GM12878 (cell line): ENCODE data around the gene DNAJC2. TPM values are rescaled to one million over a fixed set of nuclear protein-coding genes. Genes with fewer than 3 reads are reported as not detected.

Experiments used
- ATAC-seq: fragments of 200-7000 bp; cut with Tn5 transposase; 3 replicates; pipeline ENCODE4 v1.9.1; 2020; ENCODE audit warnings: mild to moderate bottlenecking, moderate library complexity
- BruUV-seq: library from RNA; stranded (reverse); fragments of 400-500 nt; replicated peaks from 2 replicates; lab custom pipeline; 2021; lab: Mats Ljungman, UMichigan
- CTCF ChIA-PET: fragments of 300-600 bp; sonication (Branson Sonifier 250); formaldehyde crosslinking; extraction: SDS; loops from one replicate; lab custom pipeline; 2021; ENCODE audit warnings: inconsistent platforms; lab: Yijun Ruan, JAX
- POLR2A ChIA-PET: fragments of 350-600 bp; formaldehyde crosslinking; extraction: SDS; loops from one replicate; lab custom pipeline; 2021; ENCODE audit warnings: inconsistent platforms; lab: Charles Lee
- RAD21 ChIA-PET: fragments of 300-600 bp; sonication (Branson Sonifier 250); formaldehyde crosslinking; loops from one replicate; lab custom pipeline; 2023; ENCODE audit warnings: antibody characterized with exemption; ENCODE audit not compliant: unreplicated experiment; lab: Charles Lee
- SMC1A ChIA-PET: fragments of 300-600 bp; sonication (Branson Sonifier 250); formaldehyde crosslinking; loops from one replicate; lab custom pipeline; 2023; ENCODE audit not compliant: unreplicated experiment, uncharacterized antibody; lab: Charles Lee
- DNase-seq: peaks from one replicate; pipeline ENCODE4 v3.0.0-alpha.2; 2011; ENCODE audit warnings: low read depth, low spot score
- FAIRE-seq: peaks from 3 replicates; lab custom pipeline; 2011; peaks lifted over from hg19 to GRCh38; lab: Jason Lieb, UNC
- H2AFZ ChIP-seq: 2 replicates; pipeline ENCODE4 v1.6.0; 2011; ENCODE audit warnings: low read depth, low read length, control low read depth; ENCODE audit not compliant: control insufficient read depth
- H3K27ac ChIP-seq: 2 replicates; pipeline ENCODE4 v1.5.1; 2011; ENCODE audit warnings: control low read depth; ENCODE audit not compliant: control insufficient read depth, insufficient read depth
- H3K27me3 ChIP-seq, 2 experiments: replicated peaks in 1 of 2; 2 replicates each; pipeline versions ENCODE4 v1.6.0 to v1.6.1; 2011; ENCODE audit warnings: low read length in 1 of 2; ENCODE audit not compliant: control insufficient read depth in 2 of 2, insufficient read depth in 2 of 2
- H3K36me3 ChIP-seq, 2 experiments: 2 replicates each; pipeline ENCODE4 v1.5.1; 2011; ENCODE audit warnings: low read length in 1 of 2; ENCODE audit not compliant: control insufficient read depth in 2 of 2, insufficient read depth in 2 of 2
- H3K4me1 ChIP-seq: 2 replicates; pipeline ENCODE4 v1.6.1; 2011; ENCODE audit warnings: mild to moderate bottlenecking, low read length, moderate library complexity, mixed read lengths; ENCODE audit not compliant: control insufficient read depth, insufficient read depth
- H3K4me2 ChIP-seq: 2 replicates; pipeline ENCODE4 v1.6.0; 2011; ENCODE audit warnings: control low read depth; ENCODE audit not compliant: control insufficient read depth, insufficient read depth
- H3K4me3 ChIP-seq: fragments of 200-600 bp; sonication (generic); 2 replicates; pipeline ENCODE4 v1.5.1; 2016
- H3K79me2 ChIP-seq: 2 replicates; pipeline ENCODE4 v1.6.0; 2011; ENCODE audit warnings: low read length; ENCODE audit not compliant: control insufficient read depth, insufficient read depth
- H3K9ac ChIP-seq: 2 replicates; pipeline ENCODE4 v1.8.0; 2011; ENCODE audit warnings: low read length, control low read depth, mixed read lengths; ENCODE audit not compliant: control insufficient read depth, insufficient read depth
- H3K9me3 ChIP-seq: replicated peaks from 3 replicates; pipeline ENCODE4 v1.5.1; 2011; ENCODE audit warnings: mild to moderate bottlenecking, low read length; ENCODE audit not compliant: control insufficient read depth, insufficient read depth
- H4K20me1 ChIP-seq: 2 replicates; pipeline ENCODE4 v1.6.0; 2011; ENCODE audit not compliant: control insufficient read depth, insufficient read depth
- CREM ChIP-seq: IDR thresholded peaks from 2 replicates; pipeline ENCODE4 v1.6.1; 2014; ENCODE audit warnings: antibody characterized with exemption, low read depth
- JUND ChIP-seq: IDR thresholded peaks from 2 replicates; pipeline ENCODE4 v1.6.1; 2012; ENCODE audit warnings: low read depth, mild to moderate bottlenecking, low read length, improper control_type of control experiment, moderate library complexity
- KDM1A ChIP-seq: fragments of 200-600 bp; sonication (generic); IDR thresholded peaks from 2 replicates; pipeline ENCODE4 v1.6.1; 2016; ENCODE audit warnings: borderline replicate concordance
- MEF2A ChIP-seq: IDR thresholded peaks from 2 replicates; pipeline ENCODE4 v1.6.1; 2011; ENCODE audit warnings: low read depth, mild to moderate bottlenecking, low read length, moderate library complexity; ENCODE audit not compliant: insufficient read depth
- MTA3 ChIP-seq: IDR thresholded peaks from 2 replicates; pipeline ENCODE4 v1.6.1; 2012; ENCODE audit warnings: low read length, inconsistent platforms, borderline replicate concordance
- NFYA ChIP-seq: IDR thresholded peaks from 2 replicates; pipeline ENCODE4 v1.6.1; 2011; ENCODE audit warnings: low read depth, mild to moderate bottlenecking, low read length, improper control_type of control experiment, borderline replicate concordance
- PAX8 ChIP-seq: fragments of 450-650 bp; IDR thresholded peaks from 2 replicates; pipeline ENCODE4 v1.6.1; 2017; ENCODE audit warnings: mild to moderate bottlenecking, moderate library complexity
- STAT1 ChIP-seq: fragments of 450-650 bp; conservative IDR thresholded peaks from 2 replicates; pipeline ENCODE4 v1.6.1; 2014; ENCODE audit warnings: antibody characterized with exemption, mild to moderate bottlenecking
- TARDBP ChIP-seq: IDR thresholded peaks from 2 replicates; pipeline ENCODE4 v1.6.1; 2016; ENCODE audit warnings: borderline replicate concordance
- TCF7 ChIP-seq: IDR thresholded peaks from 2 replicates; pipeline ENCODE4 v1.6.1; 2014; ENCODE audit warnings: antibody characterized with exemption, borderline replicate concordance
- YY1 ChIP-seq: IDR thresholded peaks from 2 replicates; pipeline ENCODE4 v1.6.1; 2011; ENCODE audit warnings: low read depth, mild to moderate bottlenecking, low read length
- ZNF207 ChIP-seq: fragments of 450-650 bp; IDR thresholded peaks from 2 replicates; pipeline ENCODE4 v1.6.1; 2014; ENCODE audit warnings: antibody characterized with exemption, mild to moderate bottlenecking, borderline replicate concordance
- WGBS: methylation state at CpG from one replicate; pipeline ENCODE4 v1.1.6; 2016; ENCODE audit warnings: low lambda C conversion rate; ENCODE audit not compliant: insufficient replicate concordance, insufficient coverage; ENCODE audit errors: missing lambda C conversion rate; 5-methylcytosine and 5-hydroxymethylcytosine counted together
- in situ Hi-C: fragments of 300-500 bp; cut with MboI; formaldehyde crosslinking; loops from 9 replicates; pipeline ENCODE4 v1.14.3; 2018; ENCODE audit warnings: mixed read lengths
- intact Hi-C: fragments of 100-400 bp; cut with micrococcal nuclease; formaldehyde crosslinking; loops from one replicate; pipeline ENCODE4 v1.14.2; 2022; ENCODE audit not compliant: unreplicated experiment
- polyA plus RNA-seq, 11 experiments: library from polyadenylated mRNA; depleted of rRNA in 4 of 11; unstranded in 6 of 11; stranded (reverse) in 5 of 11; fragments of >200 nt; fragmentation: Nextera tagmentation in 4 of 11; fragmentation: Illumina TruSeq in 1 of 11; extraction: Ambion mirVana in 4 of 11; extraction: Trizol in 1 of 11; gene quantifications; 1 replicate in 1 of 11; 2 replicates in 10 of 11; pipeline versions ENCODE4 v1.2.1 to v1.2.3, GENCODE V29; 2011 to 2016; ENCODE audit warnings: inconsistent platforms in 2 of 11, missing spikeins in 2 of 11, low read depth in 1 of 11
- total RNA-seq, 4 experiments: library from RNA; depleted of rRNA in 3 of 4; stranded (reverse); fragments of >200 nt in 3 of 4; fragmentation: Illumina TruSeq in 1 of 4; extraction: Trizol in 1 of 4; gene quantifications; 2 replicates each; pipeline versions ENCODE4 v1.2.1 to v1.2.3, GENCODE V29; 2013 to 2021
- TF ChIP-seq, protein P1 (sequence below): fragments of 450-650 bp; IDR thresholded peaks from 2 replicates; pipeline ENCODE4 v1.6.1; 2017; ENCODE audit warnings: mild to moderate bottlenecking, moderate library complexity
- TF ChIP-seq, protein P2 (sequence below): fragments of 150-350 bp; IDR thresholded peaks from 2 replicates; pipeline ENCODE4 v1.6.1; 2016; ENCODE audit warnings: low read depth, low read length
- TF ChIP-seq, protein P3 (sequence below): fragments of 450-650 bp; IDR thresholded peaks from 2 replicates; pipeline ENCODE4 v1.6.1; 2018; ENCODE audit warnings: borderline replicate concordance, mild to moderate bottlenecking; ENCODE audit not compliant: partially characterized antibody

DNAJC2 gene
- total and polyA plus RNA-seq, 10 of the 15 experiments (the other 5 are each of a cell fraction or from before 2014, with no cell fraction given): 18.2 to 63.1 (median 30.6) TPM

DNA sequence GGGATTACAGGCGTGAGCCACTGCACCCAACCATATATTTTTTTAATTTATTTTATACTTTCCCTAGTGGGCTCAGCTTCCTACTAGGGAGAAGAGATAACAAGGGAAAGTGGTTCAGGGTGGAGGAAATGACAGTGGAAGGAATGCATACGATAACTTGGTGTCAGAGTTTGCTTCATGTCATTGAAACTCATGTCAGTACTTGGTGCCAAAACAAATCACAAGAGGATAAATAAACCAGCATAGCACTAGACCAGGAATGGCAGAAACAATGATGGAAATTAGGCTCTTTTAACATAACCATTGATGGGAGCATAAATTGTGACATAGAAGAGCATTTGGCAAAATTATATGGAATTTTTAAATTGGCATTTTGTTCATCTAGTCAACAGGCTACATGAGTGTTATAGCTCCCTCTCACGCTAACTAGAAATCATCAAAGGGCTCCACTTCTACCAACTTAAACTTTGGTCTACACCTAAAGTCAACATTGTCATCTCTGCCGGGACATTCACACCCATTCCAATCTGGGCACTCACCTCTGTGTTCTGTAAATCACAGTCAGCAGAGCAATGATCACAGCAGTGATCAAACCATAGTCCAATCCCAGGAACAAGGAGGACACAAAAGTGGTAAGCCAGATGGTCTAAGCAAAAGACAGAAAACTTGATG, 44.0 kb upstream of the DNAJC2 start:
- Histone ChIP-seq H3K4me1 (no peaks in the 10 kb centered on the region), H3K79me2 (no peaks in the 10 kb centered on the region), H4K20me1 (no peaks in the 10 kb centered on the region), H3K27ac (no peak overlapping the region), H3K4me3 (no peak overlapping the region), H3K36me3 (no peaks in the 10 kb centered on the region), H3K9ac (no peak overlapping the region), H3K4me2 (no peak overlapping the region), H3K9me3 (no peaks in the 10 kb centered on the region), H3K27me3 (no peaks in the 10 kb centered on the region), H2AFZ (no peak overlapping the region)
- in situ Hi-C loops: no loop called here
- intact Hi-C loops: no loop called here
- ChIA-PET SMC1A (no interaction called here), POLR2A (no interaction called here), CTCF (no interaction called here), RAD21 (no interaction called here)
- DNase-seq (no peak), FAIRE-seq (no peak), ATAC-seq (no peak)
- WGBS: 39% methylated on average over 4 of the region's 4 CpGs
- no TSS peak for BruUV-seq
- no peak for TF ChIP-seq PAX8
- no peak for TF ChIP-seq MEF2A
- TF ChIP-seq MTA3: no peak
- no peak for TF ChIP-seq STAT1
- TF ChIP-seq, protein P1, sequence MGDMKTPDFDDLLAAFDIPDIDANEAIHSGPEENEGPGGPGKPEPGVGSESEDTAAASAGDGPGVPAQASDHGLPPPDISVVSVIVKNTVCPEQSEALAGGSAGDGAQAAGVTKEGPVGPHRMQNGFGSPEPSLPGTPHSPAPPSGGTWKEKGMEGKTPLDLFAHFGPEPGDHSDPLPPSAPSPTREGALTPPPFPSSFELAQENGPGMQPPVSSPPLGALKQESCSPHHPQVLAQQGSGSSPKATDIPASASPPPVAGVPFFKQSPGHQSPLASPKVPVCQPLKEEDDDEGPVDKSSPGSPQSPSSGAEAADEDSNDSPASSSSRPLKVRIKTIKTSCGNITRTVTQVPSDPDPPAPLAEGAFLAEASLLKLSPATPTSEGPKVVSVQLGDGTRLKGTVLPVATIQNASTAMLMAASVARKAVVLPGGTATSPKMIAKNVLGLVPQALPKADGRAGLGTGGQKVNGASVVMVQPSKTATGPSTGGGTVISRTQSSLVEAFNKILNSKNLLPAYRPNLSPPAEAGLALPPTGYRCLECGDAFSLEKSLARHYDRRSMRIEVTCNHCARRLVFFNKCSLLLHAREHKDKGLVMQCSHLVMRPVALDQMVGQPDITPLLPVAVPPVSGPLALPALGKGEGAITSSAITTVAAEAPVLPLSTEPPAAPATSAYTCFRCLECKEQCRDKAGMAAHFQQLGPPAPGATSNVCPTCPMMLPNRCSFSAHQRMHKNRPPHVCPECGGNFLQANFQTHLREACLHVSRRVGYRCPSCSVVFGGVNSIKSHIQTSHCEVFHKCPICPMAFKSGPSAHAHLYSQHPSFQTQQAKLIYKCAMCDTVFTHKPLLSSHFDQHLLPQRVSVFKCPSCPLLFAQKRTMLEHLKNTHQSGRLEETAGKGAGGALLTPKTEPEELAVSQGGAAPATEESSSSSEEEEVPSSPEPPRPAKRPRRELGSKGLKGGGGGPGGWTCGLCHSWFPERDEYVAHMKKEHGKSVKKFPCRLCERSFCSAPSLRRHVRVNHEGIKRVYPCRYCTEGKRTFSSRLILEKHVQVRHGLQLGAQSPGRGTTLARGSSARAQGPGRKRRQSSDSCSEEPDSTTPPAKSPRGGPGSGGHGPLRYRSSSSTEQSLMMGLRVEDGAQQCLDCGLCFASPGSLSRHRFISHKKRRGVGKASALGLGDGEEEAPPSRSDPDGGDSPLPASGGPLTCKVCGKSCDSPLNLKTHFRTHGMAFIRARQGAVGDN: no peak
- no peak for TF ChIP-seq ZNF207
- TF ChIP-seq TARDBP: no peak
- no peak for TF ChIP-seq KDM1A
- TF ChIP-seq JUND: no peak
- TF ChIP-seq, protein P2, sequence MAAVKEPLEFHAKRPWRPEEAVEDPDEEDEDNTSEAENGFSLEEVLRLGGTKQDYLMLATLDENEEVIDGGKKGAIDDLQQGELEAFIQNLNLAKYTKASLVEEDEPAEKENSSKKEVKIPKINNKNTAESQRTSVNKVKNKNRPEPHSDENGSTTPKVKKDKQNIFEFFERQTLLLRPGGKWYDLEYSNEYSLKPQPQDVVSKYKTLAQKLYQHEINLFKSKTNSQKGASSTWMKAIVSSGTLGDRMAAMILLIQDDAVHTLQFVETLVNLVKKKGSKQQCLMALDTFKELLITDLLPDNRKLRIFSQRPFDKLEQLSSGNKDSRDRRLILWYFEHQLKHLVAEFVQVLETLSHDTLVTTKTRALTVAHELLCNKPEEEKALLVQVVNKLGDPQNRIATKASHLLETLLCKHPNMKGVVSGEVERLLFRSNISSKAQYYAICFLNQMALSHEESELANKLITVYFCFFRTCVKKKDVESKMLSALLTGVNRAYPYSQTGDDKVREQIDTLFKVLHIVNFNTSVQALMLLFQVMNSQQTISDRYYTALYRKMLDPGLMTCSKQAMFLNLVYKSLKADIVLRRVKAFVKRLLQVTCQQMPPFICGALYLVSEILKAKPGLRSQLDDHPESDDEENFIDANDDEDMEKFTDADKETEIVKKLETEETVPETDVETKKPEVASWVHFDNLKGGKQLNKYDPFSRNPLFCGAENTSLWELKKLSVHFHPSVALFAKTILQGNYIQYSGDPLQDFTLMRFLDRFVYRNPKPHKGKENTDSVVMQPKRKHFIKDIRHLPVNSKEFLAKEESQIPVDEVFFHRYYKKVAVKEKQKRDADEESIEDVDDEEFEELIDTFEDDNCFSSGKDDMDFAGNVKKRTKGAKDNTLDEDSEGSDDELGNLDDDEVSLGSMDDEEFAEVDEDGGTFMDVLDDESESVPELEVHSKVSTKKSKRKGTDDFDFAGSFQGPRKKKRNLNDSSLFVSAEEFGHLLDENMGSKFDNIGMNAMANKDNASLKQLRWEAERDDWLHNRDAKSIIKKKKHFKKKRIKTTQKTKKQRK: no peak
- TF ChIP-seq YY1: no peak
- TF ChIP-seq NFYA: no peak
- TF ChIP-seq, protein P3, sequence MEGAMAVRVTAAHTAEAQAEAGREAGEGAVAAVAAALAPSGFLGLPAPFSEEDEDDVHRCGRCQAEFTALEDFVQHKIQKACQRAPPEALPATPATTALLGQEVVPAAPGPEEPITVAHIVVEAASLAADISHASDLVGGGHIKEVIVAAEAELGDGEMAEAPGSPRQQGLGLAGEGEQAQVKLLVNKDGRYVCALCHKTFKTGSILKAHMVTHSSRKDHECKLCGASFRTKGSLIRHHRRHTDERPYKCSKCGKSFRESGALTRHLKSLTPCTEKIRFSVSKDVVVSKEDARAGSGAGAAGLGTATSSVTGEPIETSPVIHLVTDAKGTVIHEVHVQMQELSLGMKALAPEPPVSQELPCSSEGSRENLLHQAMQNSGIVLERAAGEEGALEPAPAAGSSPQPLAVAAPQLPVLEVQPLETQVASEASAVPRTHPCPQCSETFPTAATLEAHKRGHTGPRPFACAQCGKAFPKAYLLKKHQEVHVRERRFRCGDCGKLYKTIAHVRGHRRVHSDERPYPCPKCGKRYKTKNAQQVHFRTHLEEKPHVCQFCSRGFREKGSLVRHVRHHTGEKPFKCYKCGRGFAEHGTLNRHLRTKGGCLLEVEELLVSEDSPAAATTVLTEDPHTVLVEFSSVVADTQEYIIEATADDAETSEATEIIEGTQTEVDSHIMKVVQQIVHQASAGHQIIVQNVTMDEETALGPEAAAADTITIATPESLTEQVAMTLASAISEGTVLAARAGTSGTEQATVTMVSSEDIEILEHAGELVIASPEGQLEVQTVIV: no peak
- no peak for TF ChIP-seq CREM
- no peak for TF ChIP-seq TCF7
